K562 (cell line): ENCODE results near the gene MRPL40. TPM values are rescaled to one million over a fixed set of nuclear protein-coding genes. Genes with fewer than 3 reads are reported as not detected.

ENCODE experiments used
- MAX ChIP-seq: sonication (generic); formaldehyde crosslinking; IDR thresholded peaks from 2 replicates; pipeline ENCODE4 v1.9.0; 2022; ENCODE audit warnings: mild to moderate bottlenecking, missing genetic modification reagents
- NFIC ChIP-seq: fragments of 450-650 bp; IDR thresholded peaks from 2 replicates; pipeline ENCODE4 v1.6.1; 2017; ENCODE audit warnings: mild to moderate bottlenecking, inconsistent platforms
- NFIX ChIP-seq: fragments of 250-450 bp; sonication (Bioruptor Pico); IDR thresholded peaks from 2 replicates; pipeline ENCODE4 v1.4.0; 2020; ENCODE audit warnings: low read depth, mild to moderate bottlenecking, moderate library complexity
- NR2C2 ChIP-seq, 2 experiments: fragments of 200-800 bp in 1 of 2; sonication (Bioruptor generic) in 1 of 2; sonication (generic) in 1 of 2; formaldehyde crosslinking in 1 of 2; IDR thresholded peaks; 2 replicates each; pipeline versions ENCODE4 v1.6.1 to v1.8.0; 2016 to 2022; ENCODE audit warnings: mild to moderate bottlenecking in 1 of 2, missing compliant biosample characterization in 1 of 2, missing genetic modification characterization in 1 of 2, missing genetic modification reagents in 1 of 2
- POLR2A ChIP-seq: fragments of 450-650 bp; conservative IDR thresholded peaks from 2 replicates; pipeline ENCODE4 v1.6.1; 2016
- RERE ChIP-seq: sonication (generic); formaldehyde crosslinking; IDR thresholded peaks from 2 replicates; pipeline ENCODE4 v1.8.0; 2023; ENCODE audit warnings: missing genetic modification reagents, mild to moderate bottlenecking, borderline replicate concordance
- RNF2 ChIP-seq: sonication (generic); IDR thresholded peaks from 2 replicates; pipeline ENCODE4 v1.6.1; 2016
- SREBF1 ChIP-seq: fragments of 150-350 bp; IDR thresholded peaks from 2 replicates; pipeline ENCODE4 v1.6.1; 2014; ENCODE audit warnings: antibody characterized with exemption, low read depth, low read length, borderline replicate concordance
- TEAD1 ChIP-seq, 2 experiments: fragments of 450-650 bp in 1 of 2; sonication (generic) in 1 of 2; formaldehyde crosslinking; IDR thresholded peaks; 2 replicates each; pipeline versions ENCODE4 v1.4.0 to v1.8.0; 2020 to 2022; ENCODE audit warnings: mild to moderate bottlenecking in 2 of 2, missing genetic modification reagents in 1 of 2
- TEAD4 ChIP-seq, 2 experiments: sonication (generic) in 1 of 2; formaldehyde crosslinking in 1 of 2; IDR thresholded peaks; 2 replicates each; pipeline versions ENCODE4 v1.6.1 to v1.8.0; 2012 to 2022; ENCODE audit warnings: borderline replicate concordance in 1 of 2, inconsistent platforms in 1 of 2, low read length in 1 of 2, mild to moderate bottlenecking in 1 of 2, missing genetic modification reagents in 1 of 2
- USF2 ChIP-seq: sonication (generic); formaldehyde crosslinking; IDR thresholded peaks from 2 replicates; pipeline ENCODE4 v1.5.0; 2020; ENCODE audit warnings: missing genetic modification reagents
- XRCC4 ChIP-seq: IDR thresholded peaks from one replicate; pipeline ENCODE4 v1.6.1; 2011; ENCODE audit not compliant: insufficient read depth, insufficient read length; ENCODE audit errors: extremely low read depth
- ZNF121 ChIP-seq: sonication (generic); formaldehyde crosslinking; conservative IDR thresholded peaks from 2 replicates; pipeline ENCODE4 v1.8.0; 2022; ENCODE audit warnings: missing genetic modification reagents
- ZNF511 ChIP-seq: sonication (generic); formaldehyde crosslinking; IDR thresholded peaks from 2 replicates; pipeline ENCODE4 v1.8.0; 2022; ENCODE audit warnings: mild to moderate bottlenecking, missing genetic modification reagents
- ZNF518B ChIP-seq: fragments of 250-450 bp; sonication (Bioruptor Pico); IDR thresholded peaks from 2 replicates; pipeline ENCODE4 v1.5.0; 2021; ENCODE audit warnings: mild to moderate bottlenecking, moderate library complexity
- polyA plus RNA-seq, 8 experiments: library from polyadenylated mRNA; depleted of rRNA in 4 of 8; stranded (reverse) in 5 of 8; unstranded in 3 of 8; fragments of >200 nt; fragmentation: Nextera tagmentation in 2 of 8; fragmentation: Illumina TruSeq in 1 of 8; extraction: Ambion mirVana in 2 of 8; extraction: Trizol in 1 of 8; gene quantifications; 2 replicates each; pipeline versions ENCODE4 v1.2.1 to v1.2.3, GENCODE V29; 2011 to 2014; ENCODE audit warnings: inconsistent platforms in 1 of 8, missing spikeins in 1 of 8
- total RNA-seq, 7 experiments: library from RNA; depleted of rRNA in 6 of 7; stranded (reverse); fragments of >200 nt in 6 of 7; fragmentation: Illumina TruSeq in 2 of 7; extraction: Trizol in 2 of 7; gene quantifications; 2 replicates each; pipeline versions ENCODE4 v1.2.1 to v1.2.3, GENCODE V29; 2011 to 2021; ENCODE audit warnings: low replicate concordance in 1 of 7

MRPL40 gene
- total and polyA plus RNA-seq, 9 of the 15 experiments (the other 6 are each of a cell fraction or from before 2014, with no cell fraction given): 132 to 652 (median 208) TPM

GRCh38 chr22:19466848-19467752 is 34.8 kb downstream of the MRPL40 start (continued):
- TF ChIP-seq ZNF518B (no peak), RNF2 (no peak), USF2 (CRISPR knock-in tag) (0 out of 2 replicates have a peak, but pooled peaks have one; percentile 18), NR2C2 (CRISPR knock-in tag; IDR thresholded peaks at IDR 0.05) (0 out of 2 replicates have a peak, but pooled peaks have one; percentile 46), NR2C2 (tag; IDR thresholded peaks at IDR 0.05) (no peak), MAX (peak; percentile 38), POLR2A (peak; percentile 36), TEAD1 (CRISPR knock-in tag; IDR thresholded peaks at IDR 0.05) (0 out of 4 replicates have a peak, but pooled peaks of 1 of the 2 experiments have one; percentile 70), NFIX (CRISPR knock-in tag) (peak; percentile 77), RERE (CRISPR knock-in tag) (no peak), XRCC4 (no peak), NFIC (peak; percentile 98), ZNF121 (CRISPR knock-in tag) (no peak), ZNF511 (no peak), SREBF1 (no peak), TEAD4 (IDR thresholded peaks at IDR 0.05; ENCODE audit: low read length) (no peak), TEAD4 (CRISPR knock-in tag; IDR thresholded peaks at IDR 0.05; ENCODE audit: borderline replicate concordance) (0 out of 2 replicates have a peak, but pooled peaks have one; percentile 49)
